ENCODE measurements around the gene ALDH9A1.
"Not testable (repeated sequence)": the region's sequence is repeated elsewhere in the genome, so short reads cannot be mapped to it uniquely, and the experiment has no call there.

The ALDH9A1 gene

GRCh38 chr1:165697881-165698760 lies at the start of gene ALDH9A1:
ALDH9A1 (minus strand) TSS chr1:165698562; CDS start chr1:165698558, 4 bp downstream.
- H3K4me3 ChIP-seq (replicated peaks; ENCODE audit: low read depth, low read length) = peak within 1 kb of the TSS; percentile 86
- TF ChIP-seq CTCF (IDR thresholded peaks at IDR 0.05; ENCODE audit: low read depth, low read length, missing control alignments) = peak; percentile 30
- peak; percentile 31 for DNase-seq (ENCODE audit: extremely low read depth, low read depth)

- no peak for TF ChIP-seq CTCF (IDR thresholded peaks at IDR 0.05; ENCODE audit: low read depth, low read length, missing control alignments)
- H3K4me3 ChIP-seq (replicated peaks; ENCODE audit: low read depth, low read length) = no peak overlapping the region
- DNase-seq (ENCODE audit: extremely low read depth, low read depth) = no peak
Measured at GRCh38 chr1:165747632-165748447, 49.5 kb upstream of the ALDH9A1 start.

- not testable (repeated sequence) for DNase-seq (ENCODE audit: extremely low read depth, low read depth); H3K4me3 ChIP-seq (replicated peaks; ENCODE audit: low read depth, low read length)
Measured at GRCh38 chr1:165744913-165745312, 46.6 kb upstream of the ALDH9A1 start.

- no peak for DNase-seq (ENCODE audit: extremely low read depth, low read depth)
- TF ChIP-seq CTCF (IDR thresholded peaks at IDR 0.05; ENCODE audit: low read depth, low read length, missing control alignments) = no peak
- no peak overlapping the region for H3K4me3 ChIP-seq (replicated peaks; ENCODE audit: low read depth, low read length)
Measured at GRCh38 chr1:165742194-165742593, 43.8 kb upstream of the ALDH9A1 start.

GRCh38 chr1:165738794-165739193 lies 40.4 kb upstream of the ALDH9A1 start:
- no peak overlapping the region for H3K4me3 ChIP-seq (replicated peaks; ENCODE audit: low read depth, low read length)
- no peak for TF ChIP-seq CTCF (IDR thresholded peaks at IDR 0.05; ENCODE audit: low read depth, low read length, missing control alignments)
- no peak for DNase-seq (ENCODE audit: extremely low read depth, low read depth)

GRCh38 chr1:165737196-165737595 lies 38.8 kb upstream of the ALDH9A1 start:
- no peak overlapping the region for H3K4me3 ChIP-seq (replicated peaks; ENCODE audit: low read depth, low read length)
- TF ChIP-seq CTCF (IDR thresholded peaks at IDR 0.05; ENCODE audit: low read depth, low read length, missing control alignments) = no peak
- DNase-seq (ENCODE audit: extremely low read depth, low read depth) = no peak

- no peak for TF ChIP-seq CTCF (IDR thresholded peaks at IDR 0.05; ENCODE audit: low read depth, low read length, missing control alignments)
- no peak for DNase-seq (ENCODE audit: extremely low read depth, low read depth)
- H3K4me3 ChIP-seq (replicated peaks; ENCODE audit: low read depth, low read length) = no peak overlapping the region
Measured at GRCh38 chr1:165734906-165735305, 36.5 kb upstream of the ALDH9A1 start.
